ENCODE measurements around the gene CNPY3.

Gene CNPY3

GRCh38 chr6:42984924-42985475 lies 55.7 kb downstream of the CNPY3 start:
- no peak for DNase-seq

GRCh38 chr6:42987533-42988451 lies 58.5 kb downstream of the CNPY3 start:
- DNase-seq = no peak

GRCh38 chr6:42988486-42989020 lies 59.3 kb downstream of the CNPY3 start:
- no peak for DNase-seq

Data from NCI-H2081 treated with DMSO at 0.1 percent for 48 hours (cell line).